ENCODE results near the gene SPNS3.
A peak's percentile ranks its signal among the peaks of the same experiment; 100 is the strongest.

The SPNS3 gene

GRCh38 chr17:4474093-4474492 is 40.4 kb downstream of the SPNS3 start:
- no peak for DNase-seq

DNA sequence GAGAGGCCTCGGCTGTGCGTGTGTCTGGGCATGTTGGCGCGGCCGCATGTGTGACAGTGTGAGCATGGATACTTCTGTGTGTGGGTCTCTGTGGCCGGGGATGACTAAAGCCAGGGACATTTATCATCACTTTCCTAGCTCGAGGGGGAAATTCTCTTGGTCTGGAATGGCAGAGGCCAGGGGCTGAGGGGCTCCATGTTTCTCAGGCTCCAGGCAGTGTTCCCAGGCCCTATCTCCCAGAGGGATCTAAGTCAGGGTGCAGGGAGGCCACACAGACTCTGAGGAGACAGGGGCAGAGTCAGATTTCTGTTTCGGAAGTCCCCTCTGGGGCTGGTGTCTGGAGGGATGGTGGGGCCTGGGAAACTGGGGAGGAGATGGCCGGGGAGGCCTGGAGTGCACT is 41.3 kb downstream of the SPNS3 start:
- DNase-seq = no peak

DNA sequence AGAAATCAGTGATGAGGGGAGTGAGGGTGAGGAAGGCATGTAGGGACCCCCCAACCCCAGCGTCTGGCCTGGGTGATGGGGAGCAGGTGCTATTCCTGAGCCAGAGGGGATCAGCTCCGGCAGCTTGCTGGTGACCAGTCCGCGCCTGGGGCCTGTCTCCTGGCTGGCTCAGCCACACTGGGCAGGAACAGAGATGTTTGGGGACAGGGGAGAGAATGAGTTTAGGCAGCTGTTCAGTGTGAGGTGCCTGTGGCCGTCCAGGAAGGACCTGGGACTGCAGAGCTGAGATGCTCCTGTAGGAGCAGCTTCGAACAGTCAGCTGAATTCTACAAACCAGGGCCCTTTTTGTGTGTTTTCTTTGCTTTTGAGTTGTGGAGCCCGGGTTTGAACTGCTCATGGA is 41.7 kb downstream of the SPNS3 start:
- no peak for DNase-seq

GRCh38 chr17:4476017-4476416 is 42.3 kb downstream of the SPNS3 start:
- no peak for DNase-seq

DNA sequence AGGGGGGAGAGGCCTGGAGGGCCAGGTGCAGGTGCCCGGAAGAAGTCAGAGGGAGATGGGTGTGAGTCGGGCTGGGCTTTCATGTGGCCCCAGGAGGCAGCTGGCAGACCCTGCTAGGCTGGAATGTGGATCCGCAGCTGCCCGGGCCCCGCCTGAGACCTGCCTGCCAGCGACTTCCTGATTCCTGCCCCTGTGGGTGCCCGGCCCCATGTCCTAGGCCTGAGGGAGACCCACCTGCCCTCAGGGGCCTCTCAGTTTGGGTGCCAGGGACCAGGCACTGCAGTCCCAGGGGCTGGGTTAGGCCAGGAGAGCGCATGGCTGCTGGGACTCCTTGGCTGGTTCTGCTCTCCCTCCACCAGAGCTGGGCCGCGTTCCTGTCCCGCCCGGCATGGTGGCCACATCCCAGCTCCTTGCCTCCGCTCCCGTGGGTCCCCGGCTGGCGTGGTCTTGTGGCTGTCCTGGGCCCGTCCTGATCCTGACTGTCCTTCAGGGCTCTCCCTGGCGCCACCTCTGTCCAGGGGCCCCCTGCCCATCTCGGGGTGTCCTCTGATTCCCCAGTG is 42.9 kb downstream of the SPNS3 start:
- no peak for DNase-seq

- no peak for DNase-seq
Observed at GRCh38 chr17:4477255-4477791, 43.6 kb downstream of the SPNS3 start.

GRCh38 chr17:4478318-4478830 is 44.6 kb downstream of the SPNS3 start:
- DNase-seq = no peak

- DNase-seq = no peak
Observed at GRCh38 chr17:4479340-4479981, 45.7 kb downstream of the SPNS3 start.

GRCh38 chr17:4479982-4480751 is 46.4 kb downstream of the SPNS3 start:
- no peak for DNase-seq

- DNase-seq = peak; percentile 42
Observed at GRCh38 chr17:4480929-4481898, 47.5 kb downstream of the SPNS3 start.

DNA sequence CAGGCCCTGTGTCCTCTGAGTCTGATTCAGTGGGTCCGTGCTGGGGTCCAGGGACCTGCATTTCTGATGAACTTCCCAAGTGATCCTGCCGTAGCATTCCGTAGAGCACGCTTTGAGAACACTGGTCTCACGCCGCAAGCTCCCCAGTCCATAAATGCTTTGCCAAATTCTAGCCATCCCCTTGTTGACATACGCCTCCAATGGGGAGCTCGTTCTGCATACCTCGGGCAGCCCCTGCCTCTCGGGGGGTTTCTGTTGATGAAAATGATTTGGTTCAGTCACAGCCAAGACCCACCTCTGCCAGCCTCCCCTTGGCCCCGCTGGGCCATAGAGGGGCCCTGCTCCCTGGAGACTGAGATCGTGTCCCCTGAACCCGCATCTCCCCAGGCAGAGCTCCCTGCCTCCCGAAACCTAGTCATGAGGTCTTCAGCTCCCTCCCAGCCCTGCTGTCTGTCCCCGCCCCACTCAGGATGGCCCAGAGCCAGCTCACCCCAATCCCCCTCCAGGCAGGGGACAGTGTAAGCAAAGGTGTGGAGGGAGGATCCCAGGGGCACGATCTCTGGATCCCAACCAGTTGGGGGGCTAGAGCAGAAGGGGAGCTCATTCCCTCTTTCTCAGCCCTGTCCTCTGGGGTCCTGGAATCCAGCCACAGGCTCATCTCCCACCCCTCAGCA is 48.7 kb downstream of the SPNS3 start:
- no peak for DNase-seq

- no peak for DNase-seq
Observed at GRCh38 chr17:4483012-4483840, 49.5 kb downstream of the SPNS3 start.

DNA sequence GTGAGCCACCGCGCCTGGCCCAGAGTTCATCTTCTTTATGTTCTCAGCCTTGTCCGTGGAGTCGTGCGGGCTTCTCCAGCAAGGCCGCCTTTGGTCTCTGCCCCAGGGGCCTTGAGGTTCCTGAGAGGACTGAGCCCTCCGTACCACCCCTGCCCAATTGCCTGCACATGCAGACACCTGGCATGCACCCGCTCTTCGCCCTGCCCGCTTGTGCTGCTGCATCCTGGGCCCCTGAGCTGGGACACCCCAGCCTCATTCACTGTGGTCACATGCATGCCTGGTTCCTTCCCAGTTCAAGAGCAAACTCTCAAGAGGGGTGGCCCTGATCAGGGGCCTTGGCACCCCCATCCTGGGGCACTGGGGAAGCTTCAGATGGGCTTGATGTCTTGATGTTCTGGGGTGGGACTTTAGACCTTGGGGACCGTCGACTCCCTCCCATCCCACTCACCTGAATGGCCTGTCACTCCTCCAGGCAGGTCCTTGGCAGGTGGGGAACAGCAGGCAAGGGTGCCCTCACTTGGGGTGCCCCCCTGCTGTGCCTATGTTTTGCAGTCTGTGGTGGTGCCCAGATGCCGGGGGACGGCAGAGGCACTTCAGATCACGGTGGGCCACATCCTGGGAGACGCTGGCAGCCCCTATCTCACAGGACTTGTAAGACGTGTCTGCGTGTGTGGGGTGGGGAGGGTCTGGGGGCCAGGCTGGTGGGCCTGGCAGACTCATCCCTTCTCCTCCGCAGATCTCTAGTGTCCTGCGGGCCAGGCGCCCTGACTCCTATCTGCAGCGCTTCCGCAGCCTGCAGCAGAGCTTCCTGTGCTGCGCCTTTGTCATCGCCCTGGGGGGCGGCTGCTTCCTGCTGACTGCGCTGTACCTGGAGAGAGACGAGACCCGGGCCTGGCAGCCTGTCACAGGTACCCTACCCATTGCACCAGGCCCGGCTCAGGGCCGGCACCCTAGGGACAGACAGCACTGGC is 52.2 kb downstream of the SPNS3 start:
- DNase-seq = peak; percentile 52

DNA sequence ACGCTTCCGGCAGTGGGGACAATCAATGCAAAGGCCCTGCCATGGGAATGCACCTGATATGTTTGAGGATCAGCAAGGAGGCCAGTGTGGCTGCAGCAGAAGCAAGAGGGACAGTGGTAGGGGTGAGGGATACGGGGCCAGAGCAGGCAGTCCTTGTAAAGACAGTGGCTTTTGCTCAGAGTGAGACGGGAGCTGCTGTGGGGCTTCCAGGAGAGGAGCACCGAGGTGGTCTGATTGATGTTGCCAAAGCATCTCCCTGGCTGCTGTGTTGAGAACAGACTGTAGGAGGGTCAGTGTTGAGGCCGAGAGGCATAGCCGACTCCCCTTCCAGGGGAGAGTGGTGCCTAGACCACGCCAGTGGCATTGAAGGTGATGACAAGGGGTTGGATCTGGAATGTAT is 53.6 kb downstream of the SPNS3 start:
- DNase-seq = no peak

GRCh38 chr17:4487820-4488716 is 54.3 kb downstream of the SPNS3 start:
- DNase-seq = no peak

DNA sequence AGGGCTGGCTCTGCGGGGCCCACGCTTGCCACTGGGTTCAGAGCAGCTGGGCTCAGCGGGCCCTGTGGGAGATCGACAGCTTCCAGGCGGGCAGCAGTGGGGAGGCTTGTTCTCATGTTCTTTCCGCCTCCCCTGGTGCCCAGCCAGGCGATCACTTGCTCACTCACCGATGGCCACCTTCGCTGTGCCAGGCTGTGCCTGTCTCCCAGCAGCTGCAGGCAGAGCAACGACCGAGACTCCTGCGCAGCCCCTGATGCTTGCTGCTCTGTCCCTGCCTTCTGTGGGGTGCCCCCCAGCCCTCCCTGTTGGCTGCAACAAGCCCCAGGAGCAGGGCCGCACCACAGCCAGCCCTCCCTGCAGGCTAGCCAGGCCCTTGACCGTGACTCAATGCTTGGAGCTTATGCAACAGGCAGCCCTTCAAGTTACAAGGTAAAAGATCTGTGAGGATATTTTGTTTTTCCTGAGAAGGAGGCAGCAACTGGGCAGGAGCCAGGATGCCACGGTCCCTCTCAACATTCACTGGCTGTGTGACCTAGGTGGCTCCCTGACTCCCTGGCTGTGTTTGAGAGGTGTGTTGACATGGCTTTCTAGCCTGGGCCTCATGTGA is 55.4 kb downstream of the SPNS3 start:
- DNase-seq = no peak

DNA sequence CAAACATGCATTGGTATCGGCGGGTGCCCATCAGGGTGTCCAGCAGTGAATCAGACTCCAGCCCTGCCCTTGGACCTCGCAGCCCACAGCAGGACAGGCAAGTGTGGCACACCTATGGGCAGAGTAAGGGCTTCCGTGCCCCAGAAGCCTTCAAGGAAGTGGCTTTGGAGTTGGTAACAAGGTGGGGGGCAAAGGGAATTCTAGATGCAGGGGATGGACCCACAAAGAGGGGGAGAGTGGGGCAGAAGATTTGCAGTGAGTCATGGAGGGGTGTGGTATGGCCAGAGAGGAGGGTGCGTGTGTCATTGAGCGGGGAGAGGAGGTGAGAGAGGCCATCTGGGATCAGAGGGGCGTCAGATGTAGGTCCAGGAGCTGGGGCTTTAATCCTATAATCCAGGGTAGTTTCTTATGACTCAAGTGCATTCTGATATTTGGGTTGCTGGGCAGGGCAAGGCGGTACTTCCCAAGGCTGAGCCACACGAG is 56.4 kb downstream of the SPNS3 start:
- no peak for DNase-seq

DNA sequence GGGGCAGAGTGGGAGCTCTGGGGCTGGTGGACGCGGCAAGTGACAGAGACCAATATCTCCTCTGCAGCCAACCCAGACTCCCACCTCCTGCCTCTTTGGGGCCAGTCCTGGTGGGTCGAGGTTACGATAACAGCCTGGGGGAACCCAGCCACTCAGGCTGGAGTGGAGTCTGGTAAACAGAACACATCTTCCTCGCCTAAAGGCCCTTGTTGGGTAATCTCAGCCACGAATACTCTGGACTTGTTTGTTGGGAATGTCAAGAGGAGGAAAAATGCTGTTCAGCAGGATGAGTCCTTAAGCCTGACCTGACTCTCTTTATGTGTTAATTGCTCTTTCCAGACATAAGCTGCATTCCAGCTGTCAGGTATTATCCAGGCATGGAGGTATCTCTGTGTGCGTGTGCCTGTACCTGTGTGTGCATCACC is 56.9 kb downstream of the SPNS3 start:
- DNase-seq = no peak
